HepG2 (cell line): Measurements from ENCODE around the gene MAP3K20. TPM values are rescaled to one million over a fixed set of nuclear protein-coding genes. Genes with fewer than 3 reads are reported as not detected.

ENCODE experiments used
- ATAC-seq: fragments of 200-7000 bp; cut with Tn5 transposase; 3 replicates; pipeline ENCODE4 v1.9.1; 2020; ENCODE audit warnings: mild to moderate bottlenecking, moderate library complexity
- BruUV-seq: library from RNA; stranded (reverse); fragments of 400-500 nt; replicated peaks from 2 replicates; lab custom pipeline; 2021; lab: Mats Ljungman, UMichigan
- CTCF ChIA-PET: fragments of 300-600 bp; formaldehyde crosslinking; extraction: SDS; loops from one replicate; lab custom pipeline; 2021; ENCODE audit warnings: low total read pairs, inconsistent platforms, low intra/inter-chr PET ratio; lab: Yijun Ruan, JAX
- POLR2A ChIA-PET: fragments of 350-600 bp; sonication (Branson Sonifier 250); formaldehyde crosslinking; loops from one replicate; lab custom pipeline; 2020; ENCODE audit warnings: antibody characterized with exemption, inconsistent platforms; lab: Yijun Ruan, JAX
- DNase-seq: peaks from one replicate; pipeline ENCODE4 v3.0.0-alpha.2; 2015; ENCODE audit warnings: low spot score
- FAIRE-seq: peaks from 3 replicates; lab custom pipeline; 2011; peaks lifted over from hg19 to GRCh38; lab: Jason Lieb, UNC
- H2AFZ ChIP-seq: one replicate; pipeline ENCODE4 v1.6.1; 2011; ENCODE audit warnings: low read length, inconsistent platforms
- H3K27ac ChIP-seq: fragments of 300-600 bp; 3 replicates; pipeline ENCODE4 v1.8.0; 2011; ENCODE audit warnings: mixed run types, mild to moderate bottlenecking, mixed read lengths, low read length, inconsistent platforms; ENCODE audit not compliant: insufficient read depth; ENCODE audit errors: extremely low read length
- H3K27me3 ChIP-seq, 2 experiments: fragments of 200-600 bp in 1 of 2; 2 replicates in 1 of 2; 3 replicates in 1 of 2; pipeline versions ENCODE4 v1.6.0 to v1.8.0; 2011; ENCODE audit warnings: low read length in 2 of 2, mild to moderate bottlenecking in 2 of 2, moderate library complexity in 2 of 2, inconsistent platforms in 1 of 2; ENCODE audit not compliant: insufficient read depth in 2 of 2, control insufficient read depth in 1 of 2
- H3K36me3 ChIP-seq, 2 experiments: fragments of 200-600 bp in 1 of 2; replicated peaks in 1 of 2; 2 replicates in 1 of 2; 3 replicates in 1 of 2; pipeline versions ENCODE4 v1.5.1 to v1.8.0; 2011; ENCODE audit warnings: low read length in 2 of 2, inconsistent platforms in 1 of 2; ENCODE audit not compliant: insufficient read depth in 2 of 2, control insufficient read depth in 1 of 2
- H3K4me1 ChIP-seq: 2 replicates; pipeline ENCODE4 v1.5.1; 2012; ENCODE audit warnings: low read length, inconsistent platforms; ENCODE audit not compliant: insufficient read depth
- H3K4me2 ChIP-seq: 2 replicates; pipeline ENCODE4 v1.6.0; 2011; ENCODE audit warnings: low read depth, low read length, inconsistent platforms
- H3K4me3 ChIP-seq, 3 experiments: fragments of 200-600 bp in 1 of 3; sonication (generic), shearing (Covaris generic) in 1 of 3; replicated peaks in 1 of 3; 2 replicates each; pipeline ENCODE4 v1.5.1; 2011 to 2016; ENCODE audit warnings: low read length in 3 of 3, inconsistent platforms in 2 of 3, low read depth in 2 of 3, mild to moderate bottlenecking in 2 of 3, control low read depth in 1 of 3, mixed read lengths in 1 of 3; ENCODE audit not compliant: insufficient read depth in 1 of 3
- H3K79me2 ChIP-seq: one replicate; pipeline ENCODE4 v1.6.1; 2011; ENCODE audit warnings: low read length, inconsistent platforms; ENCODE audit not compliant: insufficient read depth
- H3K9ac ChIP-seq: 2 replicates; pipeline ENCODE4 v1.6.0; 2011; ENCODE audit warnings: mild to moderate bottlenecking, low read depth, low read length, inconsistent platforms; ENCODE audit not compliant: insufficient read depth
- H3K9me3 ChIP-seq: 2 replicates; pipeline ENCODE4 v1.5.1; 2012; ENCODE audit warnings: mild to moderate bottlenecking, low read length
- H4K20me1 ChIP-seq: 2 replicates; pipeline ENCODE4 v1.6.0; 2011; ENCODE audit warnings: inconsistent platforms, mild to moderate bottlenecking, low read length, moderate library complexity; ENCODE audit not compliant: insufficient read depth
- AKNA ChIP-seq: sonication (generic); formaldehyde crosslinking; IDR thresholded peaks from 2 replicates; pipeline ENCODE4 v1.4.0; 2020; ENCODE audit warnings: missing genetic modification reagents, borderline replicate concordance
- ASH2L ChIP-seq: fragments of 300-600, 200-600 bp; sonication (generic); IDR thresholded peaks from 2 replicates; pipeline ENCODE4 v1.7.0; 2017; ENCODE audit warnings: low read depth, mild to moderate bottlenecking, moderate library complexity, mixed read lengths, low read length; ENCODE audit not compliant: insufficient read length
- CHCHD3 ChIP-seq: sonication (generic); formaldehyde crosslinking; IDR thresholded peaks from 2 replicates; pipeline ENCODE4 v1.8.0; 2022; ENCODE audit warnings: mild to moderate bottlenecking, missing genetic modification reagents, moderate library complexity
- FOSL1 ChIP-seq: sonication (generic); formaldehyde crosslinking; IDR thresholded peaks from 2 replicates; pipeline ENCODE4 v1.9.0; 2021; ENCODE audit warnings: missing genetic modification reagents, borderline replicate concordance
- KDM1A ChIP-seq: IDR thresholded peaks from 2 replicates; pipeline ENCODE4 v1.6.1; 2016; ENCODE audit warnings: missing compliant biosample characterization
- MXI1 ChIP-seq: IDR thresholded peaks from 3 replicates; pipeline ENCODE4 v1.6.1; 2012; ENCODE audit warnings: low read depth, low read length, inconsistent platforms, borderline replicate concordance
- NFKBIZ ChIP-seq: IDR thresholded peaks from 2 replicates; pipeline ENCODE4 v1.6.1; 2018; ENCODE audit warnings: missing genetic modification reagents, missing compliant biosample characterization
- SALL1 ChIP-seq: sonication (generic); formaldehyde crosslinking; IDR thresholded peaks from 2 replicates; pipeline ENCODE4 v1.8.0; 2022; ENCODE audit warnings: mild to moderate bottlenecking, missing genetic modification reagents
- ZNF20 ChIP-seq: sonication (generic); formaldehyde crosslinking; IDR thresholded peaks from 2 replicates; pipeline ENCODE4 v1.4.0; 2020; ENCODE audit warnings: mild to moderate bottlenecking, moderate library complexity, missing genetic modification reagents
- ZNF383 ChIP-seq: sonication (generic); formaldehyde crosslinking; IDR thresholded peaks from 2 replicates; pipeline ENCODE4 v1.4.0; 2020; ENCODE audit warnings: missing genetic modification reagents, mild to moderate bottlenecking, borderline replicate concordance
- ZNF841 ChIP-seq: sonication (generic); formaldehyde crosslinking; IDR thresholded peaks from 2 replicates; pipeline ENCODE4 v1.8.1; 2023; ENCODE audit warnings: missing genetic modification reagents, borderline replicate concordance
- ZNF883 ChIP-seq: sonication (generic); formaldehyde crosslinking; IDR thresholded peaks from 2 replicates; pipeline ENCODE4 v1.5.1; 2020; ENCODE audit warnings: mild to moderate bottlenecking, missing genetic modification reagents; ENCODE audit errors: not compliant biosample characterization
- ZSCAN30 ChIP-seq: sonication (generic); formaldehyde crosslinking; IDR thresholded peaks from 2 replicates; pipeline ENCODE4 v1.5.0; 2020; ENCODE audit warnings: mild to moderate bottlenecking, missing genetic modification reagents
- ZSCAN31 ChIP-seq: sonication (generic); formaldehyde crosslinking; IDR thresholded peaks from 2 replicates; pipeline ENCODE4 v1.5.0; 2020; ENCODE audit warnings: low read depth, mild to moderate bottlenecking, missing genetic modification reagents
- WGBS: methylation state at CpG from one replicate; pipeline ENCODE4 v1.1.6; 2017; ENCODE audit warnings: low lambda C conversion rate; 5-methylcytosine and 5-hydroxymethylcytosine counted together
- in situ Hi-C: cut with HindIII; loops from 2 replicates; pipeline ENCODE4 v1.10.0; 2017; ENCODE audit warnings: low pct_unique_long_range_greater_than_20kb; ENCODE audit not compliant: extremely low pct_ligation_motif_present
- intact Hi-C: fragments of 100-400 bp; cut with micrococcal nuclease; formaldehyde crosslinking; loops from one replicate; pipeline ENCODE4 v1.10.0; 2022; ENCODE audit not compliant: unreplicated experiment
- polyA plus RNA-seq, 8 experiments: library from polyadenylated mRNA; depleted of rRNA in 3 of 8; stranded (reverse) in 7 of 8; unstranded in 1 of 8; fragments of >200 nt; fragmentation: Illumina TruSeq in 4 of 8; extraction: Trizol in 4 of 8; gene quantifications; 2 replicates each; pipeline versions ENCODE4 v1.2.1 to v1.2.3, GENCODE V29; 2011 to 2016; ENCODE audit warnings: low read depth in 4 of 8, missing spikeins in 1 of 8, mixed read lengths in 1 of 8; ENCODE audit not compliant: insufficient read depth in 1 of 8
- total RNA-seq, 5 experiments: library from RNA; depleted of rRNA; stranded (reverse); fragments of >200 nt; fragmentation: Illumina TruSeq; extraction: Trizol; gene quantifications; 2 replicates each; pipeline ENCODE4 v1.2.3, GENCODE V29; 2016; ENCODE audit warnings: low read depth in 1 of 5

MAP3K20 gene
- total and polyA plus RNA-seq, 2 of the 13 experiments (the other 11 are each of a cell fraction or from before 2014, with no cell fraction given), result 5.2 to 13.5 TPM

GRCh38 chr2:173149491-173149890 is 73.8 kb downstream of the MAP3K20 start:
- no peaks in the 10 kb centered on the region for H4K20me1 ChIP-seq
- BruUV-seq, result no TSS peak
- H3K9ac ChIP-seq, result no peak overlapping the region
- no peaks in the 10 kb centered on the region for H3K27me3 ChIP-seq
- in situ Hi-C loops, result no loop called here
- H3K4me3 ChIP-seq, result no peak overlapping the region
- H2AFZ ChIP-seq, result no peak overlapping the region
- no peak for TF ChIP-seq ZSCAN30 (CRISPR knock-in tag)
- no peak for TF ChIP-seq KDM1A (CRISPR knock-in tag)
- no peak for TF ChIP-seq ZNF841 (CRISPR knock-in tag)
- TF ChIP-seq ASH2L, result no peak
- TF ChIP-seq SALL1 (CRISPR knock-in tag), result no peak
- no peak for TF ChIP-seq ZNF20 (CRISPR knock-in tag)
- TF ChIP-seq NFKBIZ (CRISPR knock-in tag), result no peak
- TF ChIP-seq MXI1, result no peak
- no peak for TF ChIP-seq ZSCAN31
- TF ChIP-seq ZNF883 (CRISPR knock-in tag), result no peak
- TF ChIP-seq AKNA (CRISPR knock-in tag), result no peak
- TF ChIP-seq CHCHD3, result no peak
- TF ChIP-seq FOSL1 (CRISPR knock-in tag), result no peak
- no peak for TF ChIP-seq ZNF383 (CRISPR knock-in tag)
- H3K4me2 ChIP-seq, result no peak overlapping the region
- ATAC-seq (no peak), FAIRE-seq (no peak), DNase-seq (no peak)
- intact Hi-C loops, result no loop called here
- H3K4me1 ChIP-seq, result no peaks in the 10 kb centered on the region
- 98% methylated on average over 4 of the region's 4 CpGs for WGBS
- no peaks in the 10 kb centered on the region for H3K79me2 ChIP-seq
- H3K9me3 ChIP-seq, result no peaks in the 10 kb centered on the region
- ChIA-PET CTCF (no interaction called here), POLR2A (no interaction called here)
- no peak overlapping the region for H3K27ac ChIP-seq
- no peaks in the 10 kb centered on the region for H3K36me3 ChIP-seq
